Tibial nerve (tissue), 4 donors: Measurements from ENCODE around the gene YY1AP1. TPM values are rescaled to one million over a fixed set of nuclear protein-coding genes. Genes with fewer than 3 reads are reported as not detected.
"Not testable (repeated sequence)": the region's sequence is repeated elsewhere in the genome, so short reads cannot be mapped to it uniquely, and the experiment has no call there.

Experiments
- DNase-seq, 2 donors: peaks; one replicate each; pipeline ENCODE4 v3.0.0-alpha.2; 2019; ENCODE audit warnings: low spot score in 2 of 2
- H3K27ac ChIP-seq, 4 donors: fragments of 200-600 bp; sonication (generic) in 3 of 4; one replicate each; pipeline ENCODE4 v1.5.1; 2017 to 2019; ENCODE audit warnings: mild to moderate bottlenecking in 1 of 4
- H3K27me3 ChIP-seq, 2 donors: fragments of 200-600 bp; sonication (generic) in 1 of 2; one replicate each; pipeline versions ENCODE4 v1.5.1 to v1.6.0; 2017 to 2019
- H3K36me3 ChIP-seq, 3 donors: fragments of 200-600 bp; sonication (generic); one replicate each; pipeline ENCODE4 v1.5.1; 2018 to 2019
- H3K4me1 ChIP-seq, 4 donors: fragments of 200-600 bp; sonication (generic) in 3 of 4; one replicate each; pipeline ENCODE4 v1.5.1; 2017 to 2019
- H3K4me3 ChIP-seq, 4 donors: fragments of 200-600 bp; sonication (generic) in 3 of 4; one replicate each; pipeline ENCODE4 v1.5.1; 2017 to 2019; ENCODE audit warnings: mild to moderate bottlenecking in 1 of 4, moderate library complexity in 1 of 4
- H3K9me3 ChIP-seq, 4 donors: fragments of 200-600 bp; sonication (generic) in 3 of 4; one replicate each; pipeline ENCODE4 v1.5.1; 2017 to 2019
- CTCF ChIP-seq, 5 experiments: fragments of 200-600 bp in 3 of 5; fragments of 450-650 bp in 2 of 5; sonication (generic) in 3 of 5; IDR thresholded peaks; one replicate each; pipeline ENCODE4 v1.5.1; 2016 to 2019; ENCODE audit warnings: antibody characterized with exemption in 5 of 5, mild to moderate bottlenecking in 3 of 5, moderate library complexity in 2 of 5
- EP300 ChIP-seq, 2 donors: sonication (generic); formaldehyde crosslinking; IDR thresholded peaks; one replicate each; pipeline ENCODE4 v1.6.1; 2017; ENCODE audit warnings: antibody characterized with exemption in 2 of 2, mild to moderate bottlenecking in 1 of 2
- POLR2A ChIP-seq, 2 donors: fragments of 450-650 bp; IDR thresholded peaks; one replicate each; pipeline ENCODE4 v1.6.1; 2017; ENCODE audit warnings: antibody characterized with exemption in 2 of 2, mild to moderate bottlenecking in 2 of 2, moderate library complexity in 2 of 2
- WGBS, 2 donors: methylation state at CpG; one replicate each; pipeline ENCODE4 v1.1.5; 2018; 5-methylcytosine and 5-hydroxymethylcytosine counted together
- total RNA-seq, 4 donors: library from RNA; depleted of rRNA; stranded (reverse); fragments of >200 nt; gene quantifications; one replicate each; pipeline ENCODE4 v1.1.0, GENCODE V29; 2016

YY1AP1 gene
- total RNA-seq, 4 donors from 2014 or later, result 170 to 253 (median 196) TPM

- Histone ChIP-seq H3K4me1 (peaks cover 0 to 40% (median 15%) of the 10 kb centered on the region in 4 donors), H3K27ac (peak overlapping the region in 1 of 4 donors; percentile 56), H3K9me3 (peaks cover 0 to 20% (median 0%) of the 10 kb centered on the region in 4 donors), H3K36me3 (no peaks in the 10 kb centered on the region), H3K4me3 (no peak overlapping the region), H3K27me3 (no peaks in the 10 kb centered on the region)
- WGBS, 2 donors, result 52 to 57% methylated on average over 4 of the region's 4 CpGs
- TF ChIP-seq EP300 (IDR thresholded peaks at IDR 0.05), result no peak
- TF ChIP-seq CTCF (IDR thresholded peaks at IDR 0.05), result no peak
- TF ChIP-seq POLR2A (IDR thresholded peaks at IDR 0.05), result no peak
- DNase-seq, result no peak
Observed at GRCh38 chr1:155645034-155645598, 43.5 kb downstream of the YY1AP1 start.

GRCh38 chr1:155643230-155643629 lies 45.3 kb downstream of the YY1AP1 start:
- TF ChIP-seq POLR2A (IDR thresholded peaks at IDR 0.05) (no peak), EP300 (IDR thresholded peaks at IDR 0.05) (no peak), CTCF (IDR thresholded peaks at IDR 0.05) (no peak)
- no peak for DNase-seq
- H3K9me3 ChIP-seq, result peaks cover 0 to 20% (median 0%) of the 10 kb centered on the region in 4 donors
- WGBS, 2 donors, result 84 to 94% methylated on average over 3 of the region's 3 CpGs
- H3K36me3 ChIP-seq, result no peaks in the 10 kb centered on the region
- H3K27ac ChIP-seq, result no peak overlapping the region
- peaks cover 0 to 32% (median 12%) of the 10 kb centered on the region in 4 donors for H3K4me1 ChIP-seq
- H3K4me3 ChIP-seq, result no peak overlapping the region
- H3K27me3 ChIP-seq, result no peaks in the 10 kb centered on the region

- not testable (repeated sequence) for DNase-seq, H3K27me3 ChIP-seq, H3K27ac ChIP-seq, H3K36me3 ChIP-seq, H3K4me3 ChIP-seq
- 81 to 85% methylated on average over 11 of the region's 11 CpGs for WGBS, 2 donors
- Histone ChIP-seq H3K9me3 (peaks cover 0 to 20% (median 0%) of the 10 kb centered on the region in 4 donors), H3K4me1 (peaks cover 0 to 28% (median 12%) of the 10 kb centered on the region in 4 donors)
Observed at GRCh38 chr1:155642559-155643180, 45.9 kb downstream of the YY1AP1 start.

- H3K9me3 ChIP-seq, result peaks cover 0 to 20% (median 0%) of the 10 kb centered on the region in 4 donors
- TF ChIP-seq CTCF (IDR thresholded peaks at IDR 0.05) (no peak), POLR2A (IDR thresholded peaks at IDR 0.05) (no peak), EP300 (IDR thresholded peaks at IDR 0.05) (no peak)
- H3K4me3 ChIP-seq, result no peak overlapping the region
Observed at GRCh38 chr1:155640367-155640766, 48.2 kb downstream of the YY1AP1 start.

GRCh38 chr1:155636397-155637153 lies 52.0 kb downstream of the YY1AP1 start:
- TF ChIP-seq POLR2A (IDR thresholded peaks at IDR 0.05), result no peak
- no peak for TF ChIP-seq CTCF (IDR thresholded peaks at IDR 0.05)
- no peak for TF ChIP-seq EP300 (IDR thresholded peaks at IDR 0.05)
- 88 to 91% methylated on average over 11 of the region's 11 CpGs for WGBS, 2 donors
- Histone ChIP-seq H3K9me3 (peaks cover 0 to under 1% (median 0%) of the 10 kb centered on the region in 4 donors), H3K36me3 (no peaks in the 10 kb centered on the region), H3K27ac (no peak overlapping the region), H3K4me1 (peaks cover 0 to 3% (median 0%) of the 10 kb centered on the region in 4 donors), H3K27me3 (no peaks in the 10 kb centered on the region), H3K4me3 (peak overlapping the region in 1 of 4 donors; percentile 25)
- DNase-seq, result no peak

More at GRCh38 chr1:155640367-155640766, 48.2 kb downstream of the YY1AP1 start:
- Histone ChIP-seq H3K27ac (no peak overlapping the region), H3K36me3 (no peaks in the 10 kb centered on the region), H3K4me1 (peaks cover 0 to 8% (median 3%) of the 10 kb centered on the region in 4 donors), H3K27me3 (no peaks in the 10 kb centered on the region)
- DNase-seq, result no peak

- H3K36me3 ChIP-seq, H3K27me3 ChIP-seq, H3K9me3 ChIP-seq, H3K4me1 ChIP-seq, DNase-seq, H3K27ac ChIP-seq, H3K4me3 ChIP-seq: not testable (repeated sequence)
- 75 to 90% methylated on average over 4 to 7 of the region's 7 CpGs for WGBS, 2 donors
Observed at GRCh38 chr1:155626428-155626827, 62.1 kb downstream of the YY1AP1 start.
